H1 (cell line): ENCODE measurements around the gene HDGFL3. TPM values are rescaled to one million over a fixed set of nuclear protein-coding genes. Genes with fewer than 3 reads are reported as not detected.

Experiments
- EGR1 ChIP-seq: IDR thresholded peaks from 2 replicates; pipeline ENCODE4 v1.6.1; 2011; ENCODE audit warnings: low read depth, low read length, borderline replicate concordance
- FOSL1 ChIP-seq: IDR thresholded peaks from 2 replicates; pipeline ENCODE4 v1.6.1; 2011; ENCODE audit warnings: mild to moderate bottlenecking, low read depth, low read length, moderate library complexity; ENCODE audit not compliant: insufficient read depth
- KDM5A ChIP-seq: fragments of 200-600 bp; IDR thresholded peaks from 2 replicates; pipeline ENCODE4 v1.7.1; 2012; ENCODE audit warnings: mild to moderate bottlenecking, low read length, inconsistent platforms, mixed read lengths
- PHF8 ChIP-seq: fragments of 200-600 bp; sonication (generic); conservative IDR thresholded peaks from 2 replicates; pipeline ENCODE4 v1.7.1; 2012; ENCODE audit warnings: low read depth, mild to moderate bottlenecking, inconsistent platforms, low read length, moderate library complexity
- SAP30 ChIP-seq: fragments of 300-600 bp; sonication (generic); IDR thresholded peaks from 2 replicates; pipeline ENCODE4 v1.7.1; 2012; ENCODE audit warnings: low read length, moderate library complexity, mild to moderate bottlenecking, inconsistent platforms; ENCODE audit not compliant: insufficient read depth, insufficient replicate concordance
- SIN3A ChIP-seq, 2 experiments: IDR thresholded peaks in 1 of 2; conservative IDR thresholded peaks in 1 of 2; 2 replicates each; pipeline ENCODE4 v1.6.1; 2011 to 2012; ENCODE audit warnings: low read length in 2 of 2, improper control_type of control experiment in 1 of 2, low read depth in 1 of 2, mild to moderate bottlenecking in 1 of 2
- ZNF274 ChIP-seq: IDR thresholded peaks from 2 replicates; pipeline ENCODE4 v1.7.0; 2012; ENCODE audit warnings: low read length, borderline replicate concordance; ENCODE audit errors: extremely low read depth
- polyA plus RNA-seq, 7 experiments: library from polyadenylated mRNA; depleted of rRNA in 3 of 7; stranded (reverse) in 5 of 7; unstranded in 2 of 7; fragments of >200 nt in 5 of 7; fragments of 200-250 nt in 2 of 7; gene quantifications; 1 replicate in 5 of 7; 2 replicates in 1 of 7; 4 replicates in 1 of 7; pipeline versions ENCODE4 v1.2.1 to v1.2.3, GENCODE V29; 2011 to 2013; ENCODE audit warnings: missing spikeins in 2 of 7, mixed read lengths in 2 of 7
- total RNA-seq: library from RNA; stranded (reverse); fragmentation: NEBNext Ultra II Directional; extraction: Animal tissue kit (Norgen Biotek cat#: 25700); gene quantifications from 2 replicates; pipeline ENCODE4 v1.2.1, GENCODE V29; 2021

HDGFL3 gene
- total and polyA plus RNA-seq, 2 of the 8 experiments (the other 6 are each of a cell fraction or from before 2014, with no cell fraction given): 14.1 to 149 TPM

DNA sequence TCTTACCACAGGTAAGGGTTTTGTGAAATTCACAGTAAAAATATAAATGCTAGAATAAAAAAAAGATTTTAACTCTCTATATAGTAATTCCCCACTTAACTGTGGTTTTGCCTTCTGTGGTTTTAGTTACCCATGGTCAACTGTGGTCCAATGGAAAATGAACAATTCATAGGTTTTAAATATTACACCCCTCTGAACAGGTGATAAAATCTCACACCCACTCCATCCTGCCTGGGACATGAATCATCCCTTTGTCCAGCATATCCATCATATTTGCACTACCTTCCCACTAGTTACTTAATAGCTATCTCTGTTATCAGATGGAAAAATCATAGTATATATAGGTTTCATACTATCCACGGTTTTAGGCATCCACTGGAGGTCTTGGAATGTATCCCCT is 49.2 kb downstream of the HDGFL3 start (continued):
- TF ChIP-seq SAP30 (no peak), ZNF274 (no peak), SIN3A (conservative IDR thresholded peaks at IDR 0.05 in 1 of 2, IDR thresholded peaks at IDR 0.05 in 1 of 2; ENCODE audit: low read depth in 1 of 2, low read length in 2 of 2) (no peak), KDM5A (no peak), PHF8 (no peak), EGR1 (no peak), FOSL1 (no peak)
- TF ChIP-seq, all 59 proteins: peak for 0
